ENCODE measurements around the gene EIF3I. TPM values are rescaled to one million over a fixed set of nuclear protein-coding genes. Genes with fewer than 3 reads are reported as not detected.
A peak's percentile ranks its signal among the peaks of the same experiment; 100 is the strongest.

EIF3I gene
- 178 and 213 TPM in 2 replicates for total RNA-seq (2014; rRNA removed; shearing (Covaris generic); ENCODE audit: low replicate concordance)

- Histone ChIP-seq H3K4me1 (ENCODE audit: low read length) (peaks cover 33% of the 10 kb centered on the region), H3K27me3 (ENCODE audit: low read length) (no peaks in the 10 kb centered on the region), H4K20me1 (ENCODE audit: insufficient read depth, low read depth, low read length) (no peaks in the 10 kb centered on the region), H2AFZ (ENCODE audit: low read length) (peak within 1 kb of the TSS; percentile 44; the same call in 1 of the 2 replicates), H3K9ac (ENCODE audit: low read length) (peak within 1 kb of the TSS; percentile 95), H3K79me2 (ENCODE audit: low read length) (peaks cover 35% of the 10 kb centered on the region), H3K9me3 (ENCODE audit: low read length) (no peaks in the 10 kb centered on the region), H3K27ac (ENCODE audit: low read length) (peak within 1 kb of the TSS; percentile 53; the same call in 1 of the 2 replicates), H3K36me3 (ENCODE audit: insufficient read depth, low read length) (peaks cover 12% of the 10 kb centered on the region; the same call in 1 of the 2 replicates), H3K9me2 (replicated peaks; ENCODE audit: insufficient read depth, low read length) (no peaks in the 10 kb centered on the region), H3K4me2 (ENCODE audit: low read depth, low read length, poor library complexity, severe bottlenecking) (peak within 1 kb of the TSS; percentile 79), H3K4me3 (ENCODE audit: low read length) (peak within 1 kb of the TSS; percentile 94)
- peak; percentile 97 for DNase-seq
These were observed at the start of gene EIF3I, which contains the start of gene TMEM234 for GRCh38 chr1:32221980-32222755. Gene EIF3I, plus strand, starts transcription at chr1:32222407. Its CDS starts 35 bp downstream, at chr1:32222442. Gene TMEM234, minus strand, starts transcription at chr1:32222353. Its CDS starts 31 bp downstream, at chr1:32222322.

GRCh38 chr1:32172621-32173245 lies 49.5 kb upstream of the EIF3I start:
- no peaks in the 10 kb centered on the region for H3K9me3 ChIP-seq (ENCODE audit: low read length)
- H3K27ac ChIP-seq (ENCODE audit: low read length): no peak overlapping the region
- H3K9ac ChIP-seq (ENCODE audit: low read length): no peak overlapping the region
- H3K4me2 ChIP-seq (ENCODE audit: low read depth, low read length, poor library complexity, severe bottlenecking): no peak overlapping the region
- DNase-seq: no peak
- no peaks in the 10 kb centered on the region for H3K9me2 ChIP-seq (replicated peaks; ENCODE audit: insufficient read depth, low read length)
- H3K27me3 ChIP-seq (ENCODE audit: low read length): no peaks in the 10 kb centered on the region
- H4K20me1 ChIP-seq (ENCODE audit: insufficient read depth, low read depth, low read length): no peaks in the 10 kb centered on the region
- no peak overlapping the region for H2AFZ ChIP-seq (ENCODE audit: low read length)
- no peak overlapping the region for H3K4me3 ChIP-seq (ENCODE audit: low read length)
- no peaks in the 10 kb centered on the region for H3K79me2 ChIP-seq (ENCODE audit: low read length)
- no peaks in the 10 kb centered on the region for H3K4me1 ChIP-seq (ENCODE audit: low read length)
- H3K36me3 ChIP-seq (ENCODE audit: insufficient read depth, low read length): peaks cover 26% of the 10 kb centered on the region

- peaks cover 18% of the 10 kb centered on the region for H3K36me3 ChIP-seq (ENCODE audit: insufficient read depth, low read length)
- H3K4me3 ChIP-seq (ENCODE audit: low read length): peak overlapping the region; percentile 84
- peak overlapping the region; percentile 65 for H3K27ac ChIP-seq (ENCODE audit: low read length)
- no peaks in the 10 kb centered on the region for H3K9me2 ChIP-seq (replicated peaks; ENCODE audit: insufficient read depth, low read length)
- no peaks in the 10 kb centered on the region for H3K27me3 ChIP-seq (ENCODE audit: low read length)
- peak overlapping the region; percentile 84 for H3K9ac ChIP-seq (ENCODE audit: low read length)
- H3K9me3 ChIP-seq (ENCODE audit: low read length): no peaks in the 10 kb centered on the region
- DNase-seq: no peak
- peaks cover 32% of the 10 kb centered on the region for H3K79me2 ChIP-seq (ENCODE audit: low read length)
- peak overlapping the region; percentile 64; the same call in 1 of the 2 replicates for H2AFZ ChIP-seq (ENCODE audit: low read length)
- peak overlapping the region; percentile 96 for H3K4me2 ChIP-seq (ENCODE audit: low read depth, low read length, poor library complexity, severe bottlenecking)
- no peaks in the 10 kb centered on the region; the same call in 1 of the 2 replicates for H4K20me1 ChIP-seq (ENCODE audit: insufficient read depth, low read depth, low read length)
- H3K4me1 ChIP-seq (ENCODE audit: low read length): peaks cover 29% of the 10 kb centered on the region
These were observed 43.6 kb upstream of the EIF3I start for GRCh38 chr1:32178380-32179192.

- Histone ChIP-seq H3K79me2 (ENCODE audit: low read length) (peaks cover 37% of the 10 kb centered on the region), H3K9me2 (replicated peaks; ENCODE audit: insufficient read depth, low read length) (no peaks in the 10 kb centered on the region), H2AFZ (ENCODE audit: low read length) (peak overlapping the region; percentile 64; the same call in 1 of the 2 replicates), H3K9ac (ENCODE audit: low read length) (peak overlapping the region; percentile 84), H3K36me3 (ENCODE audit: insufficient read depth, low read length) (peaks cover 19% of the 10 kb centered on the region), H4K20me1 (ENCODE audit: insufficient read depth, low read depth, low read length) (peaks cover 2% of the 10 kb centered on the region; the same call in 1 of the 2 replicates), H3K4me1 (ENCODE audit: low read length) (peaks cover 29% of the 10 kb centered on the region), H3K4me2 (ENCODE audit: low read depth, low read length, poor library complexity, severe bottlenecking) (peak overlapping the region; percentile 96), H3K4me3 (ENCODE audit: low read length) (peak overlapping the region; percentile 84), H3K27me3 (ENCODE audit: low read length) (no peaks in the 10 kb centered on the region), H3K27ac (ENCODE audit: low read length) (peak overlapping the region; percentile 65), H3K9me3 (ENCODE audit: low read length) (no peaks in the 10 kb centered on the region)
- no peak for DNase-seq
These were observed 43.1 kb upstream of the EIF3I start for GRCh38 chr1:32179193-32179442.

GRCh38 chr1:32179443-32180185 lies 42.6 kb upstream of the EIF3I start, which contains the start of gene TXLNA:
Gene TXLNA, plus strand, starts transcription at chr1:32179675. Its CDS starts 671 bp downstream, at chr1:32180346.
- DNase-seq: peak; percentile 97
- Histone ChIP-seq H3K9ac (ENCODE audit: low read length) (peak within 1 kb of the TSS; percentile 84), H3K9me3 (ENCODE audit: low read length) (no peaks in the 10 kb centered on the region), H3K4me2 (ENCODE audit: low read depth, low read length, poor library complexity, severe bottlenecking) (peak within 1 kb of the TSS; percentile 96), H3K4me1 (ENCODE audit: low read length) (peaks cover 29% of the 10 kb centered on the region), H3K27ac (ENCODE audit: low read length) (peak within 1 kb of the TSS; percentile 75), H3K9me2 (replicated peaks; ENCODE audit: insufficient read depth, low read length) (no peaks in the 10 kb centered on the region), H3K4me3 (ENCODE audit: low read length) (peak within 1 kb of the TSS; percentile 84), H3K79me2 (ENCODE audit: low read length) (peaks cover 42% of the 10 kb centered on the region), H3K36me3 (ENCODE audit: insufficient read depth, low read length) (peaks cover 22% of the 10 kb centered on the region), H3K27me3 (ENCODE audit: low read length) (no peaks in the 10 kb centered on the region), H2AFZ (ENCODE audit: low read length) (peak within 1 kb of the TSS; percentile 64; the same call in 1 of the 2 replicates), H4K20me1 (ENCODE audit: insufficient read depth, low read depth, low read length) (peaks cover 6% of the 10 kb centered on the region; the same call in 1 of the 2 replicates)

- peaks cover 27% of the 10 kb centered on the region for H3K36me3 ChIP-seq (ENCODE audit: insufficient read depth, low read length)
- H3K27me3 ChIP-seq (ENCODE audit: low read length): no peaks in the 10 kb centered on the region
- peak overlapping the region; percentile 75 for H3K27ac ChIP-seq (ENCODE audit: low read length)
- peaks cover 29% of the 10 kb centered on the region for H3K4me1 ChIP-seq (ENCODE audit: low read length)
- DNase-seq: peak; percentile 68
- H2AFZ ChIP-seq (ENCODE audit: low read length): no peak overlapping the region; the same call in 1 of the 2 replicates
- peak overlapping the region; percentile 96 for H3K4me2 ChIP-seq (ENCODE audit: low read depth, low read length, poor library complexity, severe bottlenecking)
- peak overlapping the region; percentile 84 for H3K4me3 ChIP-seq (ENCODE audit: low read length)
- peaks cover 6% of the 10 kb centered on the region for H4K20me1 ChIP-seq (ENCODE audit: insufficient read depth, low read depth, low read length)
- no peaks in the 10 kb centered on the region for H3K9me2 ChIP-seq (replicated peaks; ENCODE audit: insufficient read depth, low read length)
- H3K9me3 ChIP-seq (ENCODE audit: low read length): no peaks in the 10 kb centered on the region
- H3K79me2 ChIP-seq (ENCODE audit: low read length): peaks cover 48% of the 10 kb centered on the region
- peak overlapping the region; percentile 84 for H3K9ac ChIP-seq (ENCODE audit: low read length)
These were observed 41.8 kb upstream of the EIF3I start for GRCh38 chr1:32180186-32181060.

GRCh38 chr1:32181065-32181464 lies 41.1 kb upstream of the EIF3I start:
- peaks cover 52% of the 10 kb centered on the region for H3K79me2 ChIP-seq (ENCODE audit: low read length)
- H3K9ac ChIP-seq (ENCODE audit: low read length): peak overlapping the region; percentile 84
- H3K9me2 ChIP-seq (replicated peaks; ENCODE audit: insufficient read depth, low read length): no peaks in the 10 kb centered on the region
- H3K9me3 ChIP-seq (ENCODE audit: low read length): no peaks in the 10 kb centered on the region
- H2AFZ ChIP-seq (ENCODE audit: low read length): no peak overlapping the region
- H3K36me3 ChIP-seq (ENCODE audit: insufficient read depth, low read length): peaks cover 27% of the 10 kb centered on the region
- no peak for DNase-seq
- H3K4me2 ChIP-seq (ENCODE audit: low read depth, low read length, poor library complexity, severe bottlenecking): peak overlapping the region; percentile 96
- peak overlapping the region; percentile 84 for H3K4me3 ChIP-seq (ENCODE audit: low read length)
- H4K20me1 ChIP-seq (ENCODE audit: insufficient read depth, low read depth, low read length): peaks cover 6% of the 10 kb centered on the region
- H3K4me1 ChIP-seq (ENCODE audit: low read length): peaks cover 29% of the 10 kb centered on the region
- no peaks in the 10 kb centered on the region for H3K27me3 ChIP-seq (ENCODE audit: low read length)
- peak overlapping the region; percentile 75 for H3K27ac ChIP-seq (ENCODE audit: low read length)
